ENCODE data around the gene TBC1D13.

- TF ChIP-seq POLR2A (IDR thresholded peaks at IDR 0.05) (no peak), CTCF (IDR thresholded peaks at IDR 0.05) (no peak)
These were observed 46.6 kb downstream of the TBC1D13 start for GRCh38 chr9:128833696-128834095.

All from upper lobe of left lung (tissue), 4 donors.